Activated CD4-positive, CD25-positive, alpha-beta regulatory T cell treated with anti-CD3 and anti-CD28 coated beads, Interleukin-2, amount 50 U/mL, for 72 hours (primary cell): Measurements from ENCODE around the gene GSTK1.
"Not testable (repeated sequence)": the region's sequence is repeated elsewhere in the genome, so short reads cannot be mapped to it uniquely, and the experiment has no call there.

Source experiments
- DNase-seq: peaks from one replicate; pipeline ENCODE4 v3.0.0; 2021

The GSTK1 gene

DNA sequence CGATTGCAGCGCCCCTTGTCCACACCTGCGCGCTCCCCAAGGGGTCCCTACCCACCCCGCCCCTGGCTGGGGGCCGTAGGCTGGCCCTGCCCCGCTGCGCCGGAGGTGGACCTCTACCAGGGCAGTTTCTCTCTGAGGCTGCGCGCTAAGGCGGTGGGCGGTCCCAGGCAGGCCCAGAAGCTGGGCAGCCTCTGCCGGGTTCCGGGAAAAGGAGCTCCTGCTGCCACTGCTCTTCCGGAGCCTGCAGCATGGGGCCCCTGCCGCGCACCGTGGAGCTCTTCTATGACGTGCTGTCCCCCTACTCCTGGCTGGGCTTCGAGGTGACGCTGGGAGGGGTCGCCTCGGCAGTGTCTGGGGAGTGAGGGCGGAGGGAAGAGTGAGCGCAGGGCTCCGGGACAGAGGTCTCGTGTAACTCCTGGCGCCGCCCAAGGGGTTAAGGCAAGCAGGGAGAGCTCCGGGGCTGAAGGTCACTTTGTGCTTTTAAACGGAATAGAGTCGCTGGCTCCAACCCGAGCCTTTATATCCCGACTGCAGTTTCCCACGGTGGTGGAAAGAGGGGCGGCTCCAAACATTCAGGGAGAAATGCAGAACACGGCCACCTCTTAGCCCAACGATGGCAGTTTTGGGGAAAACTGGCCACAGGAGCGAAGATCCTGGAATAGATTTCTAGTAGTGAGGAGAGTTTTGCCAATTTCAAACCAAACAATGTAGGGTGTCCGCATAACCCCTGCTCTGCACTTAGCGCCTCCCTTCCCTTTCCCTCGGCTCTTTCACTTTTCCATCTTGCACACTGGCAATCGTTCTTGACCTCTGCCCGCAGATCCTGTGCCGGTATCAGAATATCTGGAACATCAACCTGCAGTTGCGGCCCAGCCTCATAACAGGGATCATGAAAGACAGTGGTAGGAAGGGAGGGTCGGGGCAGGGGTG, at the start of gene GSTK1:
GSTK1 (plus strand) TSS at position 176 of the 930 bp plus-strand sequence; CDS start at position 249, 73 bp downstream.
- DNase-seq = peak; percentile 84

GRCh38 chr7:143213478-143213877, 49.8 kb upstream of the GSTK1 start:
- DNase-seq = not testable (repeated sequence)

- peak; percentile 45 for DNase-seq
These were observed 48.2 kb upstream of the GSTK1 start for GRCh38 chr7:143214789-143215679.

DNA sequence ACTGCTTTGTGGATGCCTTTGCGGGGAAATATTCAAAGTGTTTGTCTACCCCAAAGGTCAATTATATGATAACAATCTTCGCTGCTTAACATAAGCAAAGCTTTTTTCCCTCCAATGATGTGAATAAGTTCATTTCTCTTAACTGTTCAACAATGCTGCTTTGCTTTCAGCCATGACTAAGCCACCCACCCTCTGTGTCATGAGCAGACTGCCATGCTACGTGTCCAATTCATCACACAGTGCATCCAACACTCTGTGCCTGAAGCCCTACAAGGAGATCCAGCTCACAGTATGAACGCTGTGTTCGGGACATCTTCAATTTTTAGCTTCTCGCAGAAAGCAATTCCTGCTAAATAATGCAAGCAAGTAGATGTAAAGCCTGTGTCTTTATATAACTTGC, 47.1 kb upstream of the GSTK1 start:
- DNase-seq = no peak

DNA sequence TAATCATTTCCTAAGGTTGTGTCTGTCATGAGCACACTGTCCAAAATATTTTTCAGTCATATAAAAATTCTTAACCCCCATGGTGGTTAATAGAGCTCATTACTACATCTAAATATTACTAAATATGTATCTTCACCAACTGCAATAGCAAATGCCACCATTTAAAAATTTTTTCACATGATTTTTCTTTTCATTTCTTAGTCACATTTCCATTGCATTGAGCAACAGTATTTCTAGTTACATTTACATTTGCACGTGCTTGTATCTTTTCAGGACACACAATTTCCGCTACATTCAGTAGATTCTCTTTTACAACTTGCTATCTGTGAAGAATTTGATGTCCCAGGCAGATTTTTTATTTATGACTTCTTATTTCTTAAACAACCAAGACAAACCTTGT, 46.6 kb upstream of the GSTK1 start:
- no peak for DNase-seq

- no peak for DNase-seq
These were observed 45.4 kb upstream of the GSTK1 start for GRCh38 chr7:143217806-143218205.

- DNase-seq = no peak
These were observed 42.0 kb upstream of the GSTK1 start for GRCh38 chr7:143221286-143221685.

- DNase-seq = no peak
These were observed 41.5 kb upstream of the GSTK1 start, which contains the start of gene TAS2R40 for GRCh38 chr7:143221737-143222136. TAS2R40 (plus strand) TSS chr7:143222037; CDS start chr7:143222079, 42 bp downstream.

DNA sequence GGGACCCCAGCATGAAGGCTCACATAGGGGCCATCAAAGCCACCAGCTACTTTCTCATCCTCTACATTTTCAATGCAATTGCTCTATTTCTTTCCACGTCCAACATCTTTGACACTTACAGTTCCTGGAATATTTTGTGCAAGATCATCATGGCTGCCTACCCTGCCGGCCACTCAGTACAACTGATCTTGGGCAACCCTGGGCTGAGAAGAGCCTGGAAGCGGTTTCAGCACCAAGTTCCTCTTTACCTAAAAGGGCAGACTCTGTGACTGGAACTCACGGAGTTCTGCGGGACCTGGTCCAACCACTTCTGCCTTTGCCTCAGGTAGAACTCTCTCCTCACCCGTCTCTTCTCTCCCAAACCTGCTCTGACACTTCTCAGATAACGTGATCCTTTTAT, 40.5 kb upstream of the GSTK1 start:
- DNase-seq = no peak

DNA sequence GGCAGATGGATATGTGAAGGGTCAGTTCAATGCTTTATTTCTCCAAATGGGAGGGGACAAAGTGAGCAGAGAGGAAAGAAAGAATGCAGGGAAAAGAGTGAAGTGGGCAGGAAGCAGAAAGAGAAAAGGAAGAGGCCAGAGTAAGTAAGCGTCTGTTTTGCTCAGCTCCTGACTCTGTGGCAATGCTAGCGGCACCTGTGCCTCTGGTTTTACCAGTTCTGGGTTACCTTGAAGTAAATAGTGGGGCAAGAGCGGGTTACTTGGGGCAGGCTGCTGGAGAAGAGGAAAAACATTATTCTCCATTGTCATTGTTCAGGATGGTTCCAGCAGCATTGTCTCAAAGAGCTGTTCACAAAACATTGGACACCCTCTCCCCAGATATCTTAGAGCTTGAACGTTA, 39.5 kb upstream of the GSTK1 start:
- no peak for DNase-seq

GRCh38 chr7:143225047-143225446, 38.2 kb upstream of the GSTK1 start:
- no peak for DNase-seq

DNA sequence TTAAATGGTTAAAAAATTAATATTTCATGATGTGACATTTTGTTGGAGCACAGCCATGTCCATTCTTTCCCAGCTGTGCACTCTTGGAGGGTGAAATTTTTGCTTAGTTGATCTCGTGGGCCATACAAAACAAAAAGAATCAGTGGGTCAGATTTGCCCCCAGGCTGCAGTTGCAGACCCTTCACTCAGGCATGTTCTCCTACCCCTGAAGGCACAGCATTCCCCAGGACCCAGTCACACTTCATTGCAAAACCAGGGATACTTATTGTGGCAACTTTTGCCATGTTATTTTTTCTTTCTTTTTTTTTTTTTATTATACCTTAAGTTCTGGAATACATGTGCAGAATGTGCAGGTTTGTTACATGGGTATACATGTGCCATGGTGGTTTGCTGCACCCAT, 35.4 kb upstream of the GSTK1 start:
- no peak for DNase-seq

- DNase-seq = no peak
These were observed 34.0 kb upstream of the GSTK1 start for GRCh38 chr7:143229054-143229790.

- no peak for DNase-seq
These were observed 32.4 kb upstream of the GSTK1 start for GRCh38 chr7:143230602-143231457.

DNA sequence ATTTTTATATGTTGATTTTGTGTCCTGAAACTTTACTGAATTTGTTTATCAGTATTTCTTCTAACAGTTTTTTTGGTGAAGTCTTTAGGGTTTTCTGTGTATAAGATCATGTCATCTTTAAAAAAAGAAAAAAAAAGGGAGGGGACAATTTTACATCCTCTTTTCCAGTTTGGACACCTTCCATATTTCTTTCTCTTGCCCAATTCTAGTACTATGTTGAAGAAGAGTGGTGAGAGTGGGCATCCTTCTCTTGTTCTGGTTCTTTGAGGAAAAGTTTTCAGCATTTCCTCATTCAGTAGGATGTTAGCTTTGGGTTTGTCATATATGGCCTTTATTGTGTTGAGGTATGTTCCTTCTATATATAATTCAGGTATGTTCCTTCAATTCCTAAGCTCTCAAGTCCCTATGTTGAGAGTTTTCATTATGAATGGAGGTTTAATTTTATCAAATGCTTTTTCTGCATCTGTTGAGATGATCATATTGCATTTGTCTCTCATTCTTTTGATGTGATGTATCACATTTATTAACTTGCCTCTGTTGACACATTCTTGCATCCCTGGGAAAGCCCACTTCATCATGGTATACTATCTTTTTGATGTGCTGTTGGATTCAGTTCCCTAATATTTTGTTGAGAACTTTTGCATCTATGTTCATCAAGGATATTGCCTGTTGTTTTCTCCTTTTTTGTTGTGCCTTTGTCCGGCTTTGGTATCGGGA, 29.3 kb upstream of the GSTK1 start:
- no peak for DNase-seq

DNA sequence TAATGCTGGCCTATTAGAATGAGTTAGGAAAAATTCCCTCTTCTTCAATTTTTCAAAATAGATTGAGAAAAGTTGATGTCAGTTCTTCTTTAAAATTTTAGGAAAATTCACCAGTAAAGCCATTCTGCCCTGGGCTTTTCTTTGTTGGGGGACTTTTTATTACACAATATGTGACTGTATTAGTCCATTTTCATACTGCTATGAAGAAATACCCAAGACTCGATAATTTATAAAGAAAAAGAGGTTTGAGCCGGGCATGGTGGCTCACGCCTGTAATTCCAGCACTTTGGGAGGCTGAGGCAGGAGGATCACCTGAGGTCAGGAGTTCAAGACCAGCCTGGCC, 28.7 kb upstream of the GSTK1 start:
- DNase-seq = no peak

DNA sequence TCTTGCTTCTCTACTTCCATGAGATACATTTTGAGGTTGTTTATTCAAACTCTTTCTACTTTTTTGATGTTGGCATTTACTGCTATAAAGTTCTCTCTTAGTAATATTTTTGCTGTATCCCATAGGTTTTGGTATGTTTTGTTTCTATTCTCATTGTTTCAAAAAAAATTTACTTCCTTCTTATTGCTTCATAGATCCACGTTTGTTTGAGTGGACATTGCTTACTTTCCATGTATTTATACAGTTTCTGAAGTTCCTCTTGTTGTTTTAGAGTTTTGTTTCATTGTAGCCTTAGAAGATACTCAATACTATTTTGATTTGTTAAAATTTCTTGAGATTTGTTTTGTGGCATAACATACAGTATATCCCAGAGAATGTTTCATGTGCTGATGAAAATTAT, 27.7 kb upstream of the GSTK1 start:
- DNase-seq = no peak

- no peak for DNase-seq
These were observed 26.7 kb upstream of the GSTK1 start for GRCh38 chr7:143236408-143236990.

- DNase-seq = no peak
These were observed 25.9 kb upstream of the GSTK1 start for GRCh38 chr7:143237366-143237765.

DNA sequence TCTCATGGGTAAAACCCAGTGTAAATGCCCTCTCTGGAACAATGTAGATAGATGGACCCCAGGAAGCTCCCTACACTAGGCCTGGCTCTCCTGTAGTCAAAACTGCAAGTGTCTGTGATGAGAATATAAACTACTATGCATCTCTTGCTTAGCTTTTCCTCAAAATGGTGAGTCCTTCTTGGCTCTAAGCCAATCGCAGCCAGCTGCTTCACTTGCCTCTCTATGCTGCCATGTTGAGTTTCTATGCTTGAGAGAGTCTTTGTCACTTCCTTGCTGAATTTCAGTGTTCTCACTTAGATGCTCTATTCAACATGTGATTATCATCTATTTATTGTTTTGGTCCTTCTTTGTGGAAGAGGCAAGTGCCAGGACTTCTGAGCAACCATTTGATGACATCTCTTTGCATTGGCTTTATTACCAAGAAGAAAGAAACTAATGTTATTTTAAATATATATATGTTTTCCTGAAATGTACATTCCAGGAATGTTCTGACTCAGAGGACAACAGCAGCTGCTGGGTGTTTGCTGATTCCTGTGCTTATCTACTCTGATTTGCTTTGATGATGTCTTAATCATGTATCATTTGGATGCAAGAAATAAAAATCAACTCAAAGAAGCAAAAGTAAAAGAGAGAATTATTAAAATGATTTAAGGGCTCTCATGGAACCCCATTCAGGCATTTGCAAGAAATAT, 24.8 kb upstream of the GSTK1 start:
- DNase-seq = no peak
